Measurements from ENCODE around the gene BMF.
A peak's percentile ranks its signal among the peaks of the same experiment; 100 is the strongest.

Gene BMF

DNA sequence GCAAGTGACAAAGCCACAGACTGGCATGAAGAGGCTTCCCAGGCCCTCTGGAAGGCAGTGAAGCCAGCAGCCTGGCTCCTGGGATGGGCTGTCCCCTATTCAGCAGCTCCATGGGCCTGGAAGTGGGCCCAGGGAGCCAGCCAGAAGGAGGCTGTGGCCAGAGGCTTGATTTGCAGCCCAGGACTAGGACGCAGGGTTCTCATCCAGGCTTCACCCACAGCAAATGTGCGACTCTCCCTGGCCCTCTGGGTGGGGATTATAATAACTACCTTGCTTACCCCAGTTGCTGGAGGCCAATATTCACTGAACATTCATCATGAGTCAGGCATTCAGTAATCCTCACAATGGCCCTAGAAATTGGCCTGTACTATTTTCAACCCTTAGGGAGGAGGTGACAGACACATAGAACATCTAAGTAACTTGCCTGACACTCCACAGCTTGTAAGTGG is 45.1 kb downstream of the BMF start:
- DNase-seq = peak; percentile 84

- DNase-seq = no peak
Measured at GRCh38 chr15:40062816-40063562, 45.7 kb downstream of the BMF start.

DNA sequence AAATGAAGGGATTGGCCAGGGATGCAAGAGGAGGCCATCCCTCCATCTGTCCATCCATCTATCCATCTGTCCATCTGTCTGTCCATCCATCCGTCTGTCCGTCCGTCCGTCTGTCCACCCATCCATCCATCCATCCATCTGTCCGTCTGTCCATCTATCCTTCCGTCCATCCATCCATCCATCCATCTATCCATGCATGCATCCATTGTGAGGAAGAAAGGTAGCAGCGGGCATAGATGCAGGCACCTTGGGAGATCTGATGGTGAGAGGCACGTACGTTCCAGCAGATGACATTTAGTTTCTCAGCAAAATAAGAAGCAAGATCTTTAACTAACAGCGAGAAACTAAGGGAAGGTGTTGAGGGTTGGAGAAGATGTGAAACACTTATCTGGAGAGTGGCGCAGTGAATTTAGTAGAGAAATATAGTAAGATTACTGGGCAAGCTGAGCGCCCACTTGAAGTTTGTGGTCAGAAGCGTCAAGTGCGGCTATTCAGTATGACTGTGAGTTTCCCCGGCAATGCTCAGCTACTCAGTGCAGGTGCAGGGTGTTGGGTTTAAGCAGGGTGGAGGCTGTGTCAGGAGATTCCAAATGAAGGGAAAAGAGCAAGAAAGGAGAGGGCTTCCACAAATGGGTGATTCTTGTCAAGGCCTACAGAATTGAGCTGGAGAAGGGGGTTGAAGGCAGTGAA is 47.3 kb downstream of the BMF start:
- no peak for DNase-seq

GRCh38 chr15:40060236-40060961 is 48.3 kb downstream of the BMF start:
- DNase-seq = no peak

DNA sequence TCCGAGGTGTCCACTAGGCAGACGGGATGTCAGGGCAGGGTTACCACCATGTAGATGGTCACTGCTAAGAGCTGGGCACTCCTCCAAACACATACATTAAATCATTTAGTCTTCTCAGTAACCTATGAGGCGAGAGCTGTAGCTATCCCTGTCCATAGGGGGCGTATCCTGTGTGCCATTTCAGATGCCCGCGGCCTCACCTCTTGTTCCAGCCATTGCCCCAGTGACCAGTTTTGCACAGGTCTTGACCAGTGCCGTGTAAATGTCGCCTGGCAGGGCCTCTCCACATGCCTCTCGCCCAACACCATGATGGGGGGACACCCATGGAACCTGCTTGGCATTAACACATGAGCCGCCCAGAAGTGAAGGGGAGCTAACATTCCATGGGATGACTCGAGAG is 48.9 kb downstream of the BMF start:
- DNase-seq = no peak

GRCh38 chr15:40058476-40059140 is 50.1 kb downstream of the BMF start:
- no peak for DNase-seq

DNA sequence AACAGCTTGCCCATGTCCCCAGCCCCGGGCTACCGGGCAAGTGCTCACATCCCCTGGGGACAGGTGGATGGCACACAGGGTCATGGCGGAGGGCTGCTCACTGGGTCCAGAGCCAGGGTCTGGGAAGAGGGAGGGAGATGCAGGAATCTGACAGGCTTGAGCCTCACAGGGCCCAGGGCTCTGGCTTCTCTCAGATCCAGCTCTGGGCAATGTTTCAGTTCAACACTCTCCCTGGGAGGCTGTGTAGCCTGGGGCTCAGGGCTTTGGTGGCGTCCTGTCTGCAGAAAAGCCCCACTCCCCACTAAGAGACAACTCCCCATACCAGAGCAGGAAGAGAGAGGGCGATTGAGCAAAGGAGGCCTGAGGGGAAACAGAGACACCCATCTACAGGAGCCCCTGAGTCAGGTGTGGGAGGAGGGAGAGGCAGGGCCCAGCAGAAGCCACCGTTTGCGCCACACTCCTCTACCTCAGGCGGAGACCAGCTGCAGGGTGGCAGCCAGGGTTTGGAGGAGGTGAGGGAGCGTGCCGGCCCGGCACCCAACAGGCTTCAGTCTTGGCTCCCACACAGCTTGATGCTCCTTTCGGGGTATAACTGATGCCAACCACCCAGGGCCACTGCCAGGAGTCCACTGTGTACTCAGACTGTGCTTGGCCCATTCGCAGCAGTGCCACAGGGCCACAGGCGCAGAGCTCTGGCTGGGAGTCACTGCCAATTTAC is 52.9 kb downstream of the BMF start:
- DNase-seq = no peak

GRCh38 chr15:40054855-40055575 is 53.7 kb downstream of the BMF start:
- no peak for DNase-seq

- no peak for DNase-seq
Measured at GRCh38 chr15:40054605-40054854, 54.1 kb downstream of the BMF start.

- no peak for DNase-seq
Measured at GRCh38 chr15:40053831-40054604, 54.7 kb downstream of the BMF start.

DNA sequence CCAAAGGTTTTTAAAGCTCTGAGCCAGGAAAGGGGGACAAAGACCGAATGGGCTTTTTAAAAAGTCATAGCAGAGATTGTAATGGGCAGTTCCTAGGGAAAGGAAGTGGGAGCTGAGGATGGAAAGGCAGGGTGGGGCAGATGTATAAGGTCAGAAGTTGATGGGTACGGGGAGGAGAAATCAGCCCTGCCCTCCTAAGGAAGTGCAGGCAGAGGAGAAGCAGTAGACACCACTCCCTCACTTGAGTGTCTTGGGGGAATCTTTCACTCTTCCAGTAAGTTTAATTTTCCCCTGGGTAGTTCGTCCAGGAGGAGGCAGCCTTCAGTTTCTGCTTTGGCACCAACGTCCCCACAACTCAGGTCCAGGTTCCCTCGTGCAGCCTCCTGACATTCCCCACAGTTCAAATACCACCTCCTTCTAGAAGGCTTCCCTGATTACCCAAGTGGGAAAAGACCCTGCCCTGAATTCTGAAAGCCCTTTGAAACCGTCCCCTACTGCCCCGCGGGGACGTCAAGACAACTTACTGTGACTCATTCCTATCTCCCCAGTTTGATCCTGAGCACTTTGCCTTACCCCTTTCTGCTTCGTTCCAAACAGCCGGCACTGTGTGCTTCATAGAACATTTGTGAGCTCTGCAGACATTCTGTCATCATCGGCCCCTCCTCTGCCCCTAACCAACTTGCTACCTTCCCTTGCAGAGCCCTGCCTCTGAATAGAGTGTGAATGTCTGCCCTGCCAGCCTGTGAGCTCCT is 55.4 kb downstream of the BMF start:
- no peak for DNase-seq

- no peak for DNase-seq
Measured at GRCh38 chr15:40052604-40053003, 56.1 kb downstream of the BMF start.

GRCh38 chr15:40051616-40052415 is 56.9 kb downstream of the BMF start:
- DNase-seq = no peak

DNA sequence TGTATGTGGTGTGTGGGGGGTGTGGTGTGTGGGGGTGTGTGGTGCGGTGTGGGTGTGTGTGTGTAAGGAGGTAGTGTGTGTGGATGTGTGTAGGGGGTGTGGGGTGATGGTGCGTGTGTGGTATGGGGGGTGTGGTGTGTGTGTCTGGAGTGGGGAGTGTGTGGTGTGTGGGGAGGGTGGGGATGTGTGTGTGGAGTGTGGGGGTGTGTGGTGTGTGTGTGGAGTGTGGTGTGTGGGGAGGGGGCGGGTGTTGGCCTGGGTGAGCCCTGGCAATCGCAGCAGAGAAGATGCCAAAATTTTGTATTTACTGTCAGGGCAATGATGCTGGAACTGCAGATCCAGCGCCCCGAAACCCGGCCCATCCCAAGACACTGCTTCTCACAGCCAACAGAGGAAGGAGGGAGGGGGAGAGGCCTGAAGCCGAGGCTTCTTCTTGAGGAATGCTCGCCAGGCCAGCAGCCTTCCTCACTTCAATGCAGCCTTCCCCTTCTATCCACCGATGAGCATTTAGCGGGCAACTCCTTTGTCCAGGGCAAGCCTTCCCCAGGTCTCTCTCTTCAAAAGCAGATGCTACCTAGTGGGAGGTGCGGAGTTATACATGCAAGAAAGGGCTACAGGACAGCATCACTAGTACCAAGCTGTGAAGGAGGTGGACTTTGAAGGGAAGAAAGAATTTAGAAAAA is 57.8 kb downstream of the BMF start:
- no peak for DNase-seq

DNA sequence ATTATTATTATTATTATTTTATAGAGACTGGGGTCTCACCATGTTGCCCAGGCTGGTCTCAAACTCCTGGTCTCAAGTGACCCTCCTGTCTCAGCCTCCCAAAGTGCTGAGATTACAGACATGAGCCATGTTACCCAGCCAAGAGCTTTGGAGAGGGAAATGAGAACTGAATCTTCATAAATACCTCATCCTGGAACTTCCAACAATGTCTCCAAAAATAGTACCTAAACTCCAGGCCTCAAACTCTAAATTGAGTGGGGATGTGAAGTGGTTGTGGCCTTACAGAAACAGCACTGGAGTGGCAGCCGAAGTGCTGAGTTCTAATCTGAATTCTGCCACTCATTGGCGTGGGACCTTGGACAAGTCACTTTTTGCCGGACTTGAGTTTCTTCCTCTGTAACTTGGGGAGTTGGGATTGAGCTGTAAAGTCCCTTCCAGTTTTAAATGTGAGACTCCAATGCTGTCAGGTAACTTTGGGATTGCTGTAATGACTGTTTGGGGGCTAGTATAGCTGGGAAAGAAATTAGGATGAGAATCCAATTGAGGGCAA is 59.7 kb downstream of the BMF start:
- no peak for DNase-seq

GRCh38 chr15:40048211-40048792 is 60.4 kb downstream of the BMF start:
- DNase-seq = no peak

DNA sequence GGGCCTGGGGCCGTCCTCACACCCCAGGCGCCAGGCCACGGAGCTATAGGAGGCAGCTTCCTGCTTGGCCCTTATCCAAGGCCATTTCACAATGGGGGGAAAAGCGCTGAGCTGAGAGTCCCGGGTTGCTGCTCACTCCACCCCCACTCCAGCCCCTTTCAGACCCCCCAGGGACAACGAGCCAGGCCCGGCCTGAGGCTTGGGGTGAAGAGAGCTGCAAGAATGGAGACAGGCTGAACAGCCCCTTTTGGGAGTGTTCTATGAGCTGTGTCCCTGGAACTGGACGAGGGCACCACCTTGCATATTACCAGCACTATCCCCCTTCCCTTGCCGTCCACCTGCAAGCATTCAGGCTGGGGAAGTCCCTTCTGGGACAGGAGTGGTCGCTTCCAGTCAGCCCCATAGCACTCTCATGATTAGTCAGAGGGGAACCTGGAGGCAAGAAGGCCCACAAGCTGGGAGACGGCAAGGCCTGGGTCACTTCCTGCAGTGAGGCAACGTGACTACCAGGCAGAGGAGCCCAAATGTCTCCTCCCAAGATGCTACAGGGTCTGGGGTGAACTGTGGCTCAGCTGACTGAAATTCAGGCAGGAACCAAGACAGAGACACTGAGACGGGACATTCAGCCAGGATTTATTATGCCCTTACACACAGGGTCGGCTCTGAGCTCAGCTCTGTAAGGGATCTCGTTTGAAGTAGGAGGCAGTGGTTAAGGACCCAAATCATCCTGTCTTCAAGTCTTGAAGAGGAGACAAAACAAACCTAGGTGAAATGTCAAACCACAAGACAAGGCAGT is 61.1 kb downstream of the BMF start:
- no peak for DNase-seq

All from NCI-H446 treated with DMSO at 0.1 percent for 48 hours (cell line).